MM.1S (cell line): Measurements from ENCODE around the gene GNAI2.

Experiments
- CTCF ChIP-seq: fragments of 300-600 bp; sonication (generic); IDR thresholded peaks from 2 replicates; pipeline ENCODE4 v1.5.1; 2016; ENCODE audit warnings: antibody characterized with exemption, low read length, mixed read lengths
- EZH2 ChIP-seq: fragments of 300-600 bp; sonication (generic); optimal IDR thresholded peaks from 2 replicates; pipeline ENCODE3; 2017; ENCODE audit warnings: low read depth, mild to moderate bottlenecking, antibody characterized with exemption, low read length, mixed read lengths
- EZH2phosphoT487 ChIP-seq: fragments of 300-600 bp; sonication (generic); IDR thresholded peaks from 2 replicates; pipeline ENCODE4 v1.6.1; 2018; ENCODE audit warnings: antibody characterized with exemption, low read length

DNA sequence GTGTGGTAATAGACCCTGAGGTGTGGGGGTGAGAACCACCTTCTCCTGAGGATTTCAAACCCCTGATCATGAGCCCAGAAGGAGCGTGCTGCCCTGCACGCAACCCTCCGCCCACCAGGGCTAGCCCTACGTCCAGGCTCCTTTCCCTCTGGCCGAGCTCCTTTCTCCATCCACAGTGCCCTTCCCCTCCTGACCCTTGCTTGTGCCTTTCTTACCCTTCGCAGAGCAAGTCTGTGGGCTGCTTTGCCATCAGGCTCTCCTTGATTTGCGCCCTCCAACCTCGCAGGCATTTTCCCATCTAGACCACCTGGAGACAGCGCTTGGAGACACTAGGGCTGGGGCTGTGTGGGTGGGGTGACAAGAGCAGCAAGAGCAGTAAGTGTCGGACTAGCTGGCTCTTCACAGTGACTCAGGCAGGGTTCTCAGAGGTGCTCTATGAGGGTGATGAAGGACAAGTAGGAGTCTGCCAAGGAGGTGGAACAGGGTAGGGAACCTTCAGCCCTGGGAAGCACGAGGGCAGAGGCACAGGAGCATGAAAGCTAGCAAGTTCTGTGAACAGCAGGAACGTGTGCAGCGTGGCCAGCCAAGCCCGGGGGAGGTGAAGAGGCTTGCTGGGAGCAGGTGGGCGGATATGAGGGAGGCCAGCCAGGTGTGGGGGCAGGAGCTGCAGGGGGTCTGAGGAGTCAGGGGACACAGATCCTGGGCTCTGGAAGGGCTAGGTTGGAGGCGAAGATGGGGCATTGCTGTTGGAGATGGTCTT is 33.5 kb upstream of the GNAI2 start:
- TF ChIP-seq CTCF: no peak
- no peak for TF ChIP-seq EZH2
- no peak for TF ChIP-seq EZH2phosphoT487
